Liver (tissue), 3 donors: Measurements from ENCODE around the gene TRPT1.

Source experiments
- CTCF ChIP-seq: fragments of 150-350 bp; IDR thresholded peaks from 2 replicates; pipeline ENCODE4 v1.5.1; 2017; ENCODE audit warnings: improper control_type of control experiment, low read depth, low read length; ENCODE audit not compliant: missing input control
- EGR1 ChIP-seq, 2 donors: IDR thresholded peaks; 2 replicates each; pipeline ENCODE4 v1.6.1; 2016 to 2018; ENCODE audit warnings: antibody characterized with exemption in 2 of 2, low read depth in 2 of 2
- YY1 ChIP-seq: IDR thresholded peaks from 2 replicates; pipeline ENCODE4 v1.6.1; 2016; ENCODE audit warnings: antibody characterized with exemption, mild to moderate bottlenecking
- donor health status: healthy.
- donor health status: healthy.

DNA sequence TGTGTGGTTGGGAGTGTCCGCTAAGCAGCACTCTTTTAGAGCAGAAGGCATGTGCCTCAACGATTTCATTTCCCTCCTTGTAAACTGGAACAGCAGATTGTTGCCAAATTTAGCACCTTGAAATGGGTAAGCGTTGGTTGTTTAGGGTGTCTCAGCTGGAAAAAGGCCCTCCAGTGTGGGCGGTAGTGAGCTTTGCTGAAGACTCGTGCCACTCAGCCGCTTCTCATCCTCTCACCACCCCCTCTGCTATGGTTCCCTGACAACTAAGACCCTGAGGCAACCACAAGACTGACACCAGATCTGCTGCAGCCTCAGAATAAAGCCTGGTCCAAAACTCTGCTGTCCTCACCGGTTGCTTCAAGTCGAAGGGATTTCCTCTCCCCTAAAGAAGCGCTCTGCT, 29.4 kb downstream of the TRPT1 start:
- TF ChIP-seq YY1 (no peak), CTCF (no peak), EGR1 (IDR thresholded peaks at IDR 0.05; ENCODE audit: low read depth in 2 of 2) (no peak)
